BE2C (cell line): ENCODE data around the gene MED15.

Experiments used
- DNase-seq: peaks from one replicate; pipeline ENCODE4 v3.0.0-alpha.2; 2020
- H3K27me3 ChIP-seq: fragments of 250-450 bp; sonication (Bioruptor Pico); 2 replicates; pipeline ENCODE4 v1.5.1; 2020; ENCODE audit warnings: mild to moderate bottlenecking
- H3K36me3 ChIP-seq: fragments of 250-450 bp; sonication (Bioruptor Pico); 2 replicates; pipeline ENCODE4 v1.5.1; 2020; ENCODE audit warnings: mild to moderate bottlenecking
- H3K4me1 ChIP-seq: fragments of 250-450 bp; sonication (Bioruptor Pico); 2 replicates; pipeline ENCODE4 v1.5.1; 2020
- H3K4me3 ChIP-seq: 2 replicates; pipeline ENCODE4 v1.5.1; 2011; ENCODE audit warnings: low read depth, low read length
- H3K9me3 ChIP-seq: fragments of 250-450 bp; sonication (Bioruptor Pico); 2 replicates; pipeline ENCODE4 v1.5.1; 2020
- CTCF ChIP-seq: IDR thresholded peaks from 2 replicates; pipeline ENCODE4 v1.5.1; 2012; ENCODE audit warnings: mild to moderate bottlenecking, low read depth, low read length

Gene MED15

GRCh38 chr22:20548806-20549205 lies 41.4 kb downstream of the MED15 start:
- peaks cover 53% of the 10 kb centered on the region for H3K4me1 ChIP-seq
- no peak for DNase-seq
- no peak overlapping the region for H3K4me3 ChIP-seq
- peaks cover 33% of the 10 kb centered on the region for H3K36me3 ChIP-seq
- TF ChIP-seq CTCF: no peak
- H3K27me3 ChIP-seq: no peaks in the 10 kb centered on the region
- H3K9me3 ChIP-seq: no peaks in the 10 kb centered on the region

- Histone ChIP-seq H3K4me3 (no peak overlapping the region), H3K9me3 (no peaks in the 10 kb centered on the region), H3K27me3 (no peaks in the 10 kb centered on the region), H3K4me1 (peaks cover 53% of the 10 kb centered on the region), H3K36me3 (peaks cover 33% of the 10 kb centered on the region)
- no peak for TF ChIP-seq CTCF
- DNase-seq: no peak
Measured at GRCh38 chr22:20549232-20549841, 41.9 kb downstream of the MED15 start.

GRCh38 chr22:20550057-20550817 lies 42.8 kb downstream of the MED15 start:
- Histone ChIP-seq H3K9me3 (no peaks in the 10 kb centered on the region), H3K4me3 (no peak overlapping the region), H3K27me3 (no peaks in the 10 kb centered on the region), H3K4me1 (peaks cover 53% of the 10 kb centered on the region), H3K36me3 (peaks cover 34% of the 10 kb centered on the region)
- DNase-seq: no peak
- no peak for TF ChIP-seq CTCF

GRCh38 chr22:20550851-20551744 lies 43.7 kb downstream of the MED15 start:
- no peak for DNase-seq
- Histone ChIP-seq H3K4me3 (no peak overlapping the region), H3K27me3 (no peaks in the 10 kb centered on the region), H3K36me3 (peaks cover 43% of the 10 kb centered on the region), H3K9me3 (no peaks in the 10 kb centered on the region), H3K4me1 (peaks cover 47% of the 10 kb centered on the region)
- no peak for TF ChIP-seq CTCF

- peak; percentile 87 for DNase-seq
- Histone ChIP-seq H3K27me3 (no peaks in the 10 kb centered on the region), H3K4me3 (no peak overlapping the region), H3K9me3 (no peaks in the 10 kb centered on the region), H3K4me1 (peaks cover 46% of the 10 kb centered on the region), H3K36me3 (peaks cover 51% of the 10 kb centered on the region)
- peak; percentile 92 for TF ChIP-seq CTCF
Measured at GRCh38 chr22:20551805-20552442, 44.5 kb downstream of the MED15 start.
